RWPE1 (cell line): ENCODE data around the gene POLR1A.

Source experiments
- CTCF ChIA-PET: fragments of 350-600 bp; sonication (Branson Sonifier 250); formaldehyde crosslinking; extraction: SDS; loops from one replicate; lab custom pipeline; 2021; lab: Yijun Ruan, JAX
- POLR2A ChIA-PET: fragments of 400-600 bp; formaldehyde crosslinking; extraction: SDS; loops from one replicate; lab custom pipeline; 2020; ENCODE audit warnings: antibody characterized with exemption; ENCODE audit not compliant: low non-redundant PET; lab: Yijun Ruan, JAX
- DNase-seq: peaks from one replicate; pipeline ENCODE4 v3.0.0; 2012; ENCODE audit warnings: low spot score
- H3K27ac ChIP-seq: fragments of 450-650 bp; 2 replicates; pipeline ENCODE4 v1.5.1; 2017
- TF ChIP-seq, protein P1 (sequence below): fragments of 450-650 bp; conservative IDR thresholded peaks from 2 replicates; pipeline ENCODE4 v1.5.1; 2017; ENCODE audit warnings: low read depth, mild to moderate bottlenecking

Gene POLR1A

DNA sequence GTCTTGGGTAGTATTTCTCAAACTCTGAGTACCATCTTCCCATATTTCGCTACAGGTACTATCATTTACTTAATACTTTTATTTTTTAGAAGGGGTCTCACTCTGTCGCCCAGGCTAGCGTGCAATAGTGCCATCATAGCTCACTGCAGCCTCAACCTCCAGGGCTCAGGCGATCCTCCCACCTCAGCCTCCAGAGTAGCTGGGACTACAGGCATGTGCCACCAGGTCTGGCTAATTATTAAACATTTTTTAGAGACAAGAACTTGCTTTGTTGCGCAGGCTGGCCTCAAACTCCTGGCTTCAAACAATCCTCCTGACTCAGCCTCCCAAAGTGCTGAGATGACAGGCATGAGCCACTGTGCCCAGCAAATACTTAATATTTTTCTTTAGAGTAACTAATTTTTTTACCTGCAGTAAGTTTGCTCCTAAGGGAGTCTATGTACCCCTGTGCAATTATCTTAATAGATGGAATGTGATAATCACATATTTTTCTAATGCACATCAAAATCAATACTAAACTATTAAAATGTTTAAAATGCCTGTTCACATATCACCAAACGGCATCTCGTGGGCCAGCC, 116.3 kb downstream of the POLR1A start:
- POLR2A ChIA-PET: no interaction called here
- no peak overlapping the region for H3K27ac ChIP-seq
- TF ChIP-seq, protein P1, sequence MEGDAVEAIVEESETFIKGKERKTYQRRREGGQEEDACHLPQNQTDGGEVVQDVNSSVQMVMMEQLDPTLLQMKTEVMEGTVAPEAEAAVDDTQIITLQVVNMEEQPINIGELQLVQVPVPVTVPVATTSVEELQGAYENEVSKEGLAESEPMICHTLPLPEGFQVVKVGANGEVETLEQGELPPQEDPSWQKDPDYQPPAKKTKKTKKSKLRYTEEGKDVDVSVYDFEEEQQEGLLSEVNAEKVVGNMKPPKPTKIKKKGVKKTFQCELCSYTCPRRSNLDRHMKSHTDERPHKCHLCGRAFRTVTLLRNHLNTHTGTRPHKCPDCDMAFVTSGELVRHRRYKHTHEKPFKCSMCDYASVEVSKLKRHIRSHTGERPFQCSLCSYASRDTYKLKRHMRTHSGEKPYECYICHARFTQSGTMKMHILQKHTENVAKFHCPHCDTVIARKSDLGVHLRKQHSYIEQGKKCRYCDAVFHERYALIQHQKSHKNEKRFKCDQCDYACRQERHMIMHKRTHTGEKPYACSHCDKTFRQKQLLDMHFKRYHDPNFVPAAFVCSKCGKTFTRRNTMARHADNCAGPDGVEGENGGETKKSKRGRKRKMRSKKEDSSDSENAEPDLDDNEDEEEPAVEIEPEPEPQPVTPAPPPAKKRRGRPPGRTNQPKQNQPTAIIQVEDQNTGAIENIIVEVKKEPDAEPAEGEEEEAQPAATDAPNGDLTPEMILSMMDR: no peak
- DNase-seq: no peak
- CTCF ChIA-PET: interaction anchor here (0.9 to 1.0 kb wide), 2 partner anchors 17 to 162 kb away, joined by 3 to 8 read pairs; no protein-coding TSS in a partner anchor

DNA sequence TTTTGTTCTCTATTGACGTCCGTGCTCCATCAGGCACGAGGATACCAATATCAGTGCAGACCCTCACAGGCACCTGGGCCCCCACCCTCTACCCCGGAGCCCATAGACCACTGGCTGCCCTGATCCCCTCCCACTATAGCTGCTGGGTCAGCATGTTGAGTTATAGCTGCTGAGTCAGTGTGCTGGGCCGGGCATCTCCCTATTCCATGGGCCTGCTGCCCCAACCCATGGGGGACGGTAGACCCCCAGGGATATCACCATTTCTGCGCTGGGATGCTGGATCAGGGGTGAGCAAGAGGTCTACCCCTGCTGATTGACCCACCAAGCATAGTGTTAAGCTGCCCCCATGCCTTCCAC, 116.8 kb downstream of the POLR1A start:
- POLR2A ChIA-PET: no interaction called here
- CTCF ChIA-PET: interaction anchor here (0.5 to 1.0 kb wide), 4 partner anchors 17 to 161 kb away, joined by 3 to 8 read pairs (median 4); no protein-coding TSS in a partner anchor

DNA sequence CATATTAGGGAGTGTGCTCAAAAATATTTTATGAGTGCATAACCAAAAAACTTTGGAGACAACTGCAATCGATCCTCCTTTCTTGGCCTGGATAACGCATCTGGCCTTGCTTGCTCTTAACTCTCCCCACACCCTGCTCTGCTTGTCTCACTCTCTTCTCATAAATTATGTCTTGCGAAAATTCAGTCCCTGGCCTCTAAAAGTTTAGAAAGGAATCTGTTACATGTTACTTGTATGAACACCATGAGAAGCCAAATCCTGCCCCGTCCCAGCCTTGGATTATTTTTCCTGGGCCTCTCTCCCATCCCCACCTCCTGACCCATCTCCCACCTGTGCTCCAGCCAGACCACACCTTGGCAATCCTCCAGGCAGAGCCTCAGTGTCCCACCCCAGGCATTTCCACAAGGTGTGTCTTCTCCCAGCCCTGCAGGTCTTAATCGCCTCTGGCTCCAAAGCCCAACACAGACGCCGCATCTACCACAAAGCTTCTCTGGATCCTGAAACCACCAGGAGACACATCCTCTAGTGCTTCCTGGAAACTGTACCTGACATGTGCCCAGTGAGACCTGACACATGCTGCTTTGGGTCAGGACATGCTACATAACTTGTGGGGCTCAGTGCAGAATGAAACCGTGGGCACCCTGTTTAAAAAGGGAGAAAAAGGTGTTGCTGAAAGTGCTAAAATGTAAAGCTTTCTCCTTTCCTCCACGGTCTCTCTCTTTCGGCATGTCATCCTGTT, 117.3 kb downstream of the POLR1A start:
- ChIA-PET POLR2A (no interaction called here), CTCF (interaction anchor here (0.5 to 1.0 kb wide), 4 partner anchors 16 to 161 kb away, joined by 3 to 8 read pairs (median 4); no protein-coding TSS in a partner anchor)
- DNase-seq: no peak
- TF ChIP-seq, protein P1: no peak
- H3K27ac ChIP-seq: peak overlapping the region; percentile 56

More for the DNA sequence above, 116.8 kb downstream of the POLR1A start:
- TF ChIP-seq, protein P1: no peak
- no peak for DNase-seq
- peak overlapping the region; percentile 56; the same call in 1 of the 2 replicates for H3K27ac ChIP-seq

DNA sequence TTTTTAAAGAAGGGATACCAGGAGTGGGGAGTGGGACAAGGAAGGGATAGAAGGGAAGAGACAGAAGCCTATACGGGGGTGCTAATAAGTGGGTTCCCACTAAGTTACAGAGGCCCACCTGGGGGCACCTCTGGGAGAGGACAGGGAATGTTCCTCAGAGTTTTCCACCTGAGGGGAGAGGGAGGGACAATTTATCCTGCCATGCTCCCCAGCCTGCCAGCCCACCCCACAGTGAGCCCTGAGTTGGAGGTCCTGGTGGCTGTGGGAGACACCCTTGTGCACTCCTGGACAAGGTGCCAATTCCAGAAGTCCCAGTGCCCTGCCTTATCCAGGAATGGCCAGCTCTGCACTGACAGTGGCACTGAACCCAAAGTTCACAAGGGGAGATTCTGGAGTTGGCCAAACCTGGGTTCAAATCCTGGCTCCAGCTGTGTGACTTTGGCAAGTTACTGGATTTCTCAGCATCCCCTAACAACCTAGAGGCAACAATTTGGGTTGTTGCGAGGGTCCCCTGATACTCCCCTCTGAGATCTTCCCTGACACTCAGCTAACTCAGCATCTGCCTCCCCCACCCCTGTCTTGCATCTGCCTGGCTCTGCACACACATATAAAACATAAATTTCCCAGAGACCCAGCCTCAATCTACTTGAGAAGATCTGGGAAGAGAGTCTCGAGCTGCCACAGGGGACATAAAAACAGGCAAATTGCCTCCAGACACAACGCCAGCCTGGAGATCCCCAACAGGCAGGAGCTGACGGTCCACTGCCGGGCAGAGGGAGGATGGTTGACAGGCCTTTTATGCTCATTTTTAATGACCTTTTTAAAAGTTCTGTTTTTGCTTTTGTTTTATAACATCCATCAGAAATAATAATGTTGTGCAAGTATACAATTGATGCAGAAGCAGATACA, 118.2 kb downstream of the POLR1A start:
- H3K27ac ChIP-seq: peak overlapping the region; percentile 56; the same call in 1 of the 2 replicates
- DNase-seq: no peak
- ChIA-PET POLR2A (no interaction called here), CTCF (interaction anchor here (1.2 kb wide), 1 partner anchor 280 kb away, joined by 3 read pairs; no protein-coding TSS in a partner anchor)
- TF ChIP-seq, protein P1: no peak

DNA sequence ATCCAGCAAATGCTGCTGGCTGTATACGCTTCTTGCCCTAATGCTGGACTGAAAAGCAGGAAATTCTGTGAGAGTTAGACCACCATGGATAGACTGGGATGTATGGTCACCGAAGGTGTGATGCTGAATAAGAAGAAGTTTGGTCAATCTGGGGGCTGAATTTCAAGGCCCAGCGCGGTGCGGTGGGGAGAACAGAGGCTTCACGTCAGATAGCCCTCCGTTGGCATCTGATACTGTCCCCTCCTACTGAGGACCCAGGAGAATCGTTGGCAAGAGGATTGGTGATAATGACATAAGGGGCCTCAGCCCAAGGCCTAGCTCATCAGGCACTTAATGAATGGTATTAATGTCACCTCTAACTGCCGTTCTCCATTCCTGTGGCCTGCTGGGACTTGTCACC, 119.6 kb downstream of the POLR1A start:
- CTCF ChIA-PET: interaction anchor here (1.2 kb wide), 1 partner anchor 279 kb away, joined by 3 read pairs; no protein-coding TSS in a partner anchor
- POLR2A ChIA-PET: no interaction called here

More for the DNA sequence above, 119.6 kb downstream of the POLR1A start:
- no peak for DNase-seq
- no peak overlapping the region for H3K27ac ChIP-seq
- TF ChIP-seq, protein P1: no peak
